Measurements from ENCODE around the gene USP27X.
A peak's percentile ranks its signal among the peaks of the same experiment; 100 is the strongest.

The USP27X gene

GRCh38 chrX:49878834-49879655 lies at the start of gene USP27X:
Gene USP27X, plus strand, starts transcription at chrX:49879484. Its CDS starts 824 bp downstream, at chrX:49880308.
- DNase-seq (ENCODE audit: low read depth), result peak; percentile 54

- DNase-seq (ENCODE audit: low read depth), result no peak
These were observed 40.9 kb upstream of the USP27X start for GRCh38 chrX:49838374-49838773.

- DNase-seq (ENCODE audit: low read depth), result peak; percentile 38
These were observed 38.6 kb upstream of the USP27X start for GRCh38 chrX:49840679-49841078.

GRCh38 chrX:49842621-49843020 lies 36.7 kb upstream of the USP27X start:
- no peak for DNase-seq (ENCODE audit: low read depth)

- DNase-seq (ENCODE audit: low read depth), result no peak
These were observed 34.7 kb upstream of the USP27X start for GRCh38 chrX:49844611-49845010.

- no peak for DNase-seq (ENCODE audit: low read depth)
These were observed 33.4 kb upstream of the USP27X start for GRCh38 chrX:49845701-49846403.

GRCh38 chrX:49846522-49846921 lies 32.8 kb upstream of the USP27X start:
- no peak for DNase-seq (ENCODE audit: low read depth)

- no peak for DNase-seq (ENCODE audit: low read depth)
These were observed 31.0 kb upstream of the USP27X start for GRCh38 chrX:49848275-49848674.

- DNase-seq (ENCODE audit: low read depth), result no peak
These were observed 29.3 kb upstream of the USP27X start for GRCh38 chrX:49850028-49850427.

GRCh38 chrX:49853661-49854060 lies 25.6 kb upstream of the USP27X start:
- no peak for DNase-seq (ENCODE audit: low read depth)

GRCh38 chrX:49856819-49857218 lies 22.5 kb upstream of the USP27X start:
- DNase-seq (ENCODE audit: low read depth), result no peak

- DNase-seq (ENCODE audit: low read depth), result no peak
These were observed 20.9 kb upstream of the USP27X start for GRCh38 chrX:49858341-49858740.

GRCh38 chrX:49859491-49859890 lies 19.8 kb upstream of the USP27X start:
- DNase-seq (ENCODE audit: low read depth), result no peak

GRCh38 chrX:49860867-49861535 lies 18.3 kb upstream of the USP27X start:
- DNase-seq (ENCODE audit: low read depth), result no peak

- no peak for DNase-seq (ENCODE audit: low read depth)
These were observed 17.2 kb upstream of the USP27X start for GRCh38 chrX:49862093-49862492.

- DNase-seq (ENCODE audit: low read depth), result no peak
These were observed 10.5 kb upstream of the USP27X start for GRCh38 chrX:49868739-49869138.

GRCh38 chrX:49876750-49877149 lies 2.5 kb upstream of the USP27X start:
- DNase-seq (ENCODE audit: low read depth), result no peak

GRCh38 chrX:49877397-49878101 lies 1.7 kb upstream of the USP27X start:
- no peak for DNase-seq (ENCODE audit: low read depth)

- DNase-seq (ENCODE audit: low read depth), result no peak
These were observed 1.0 kb upstream of the USP27X start for GRCh38 chrX:49878128-49878833.

GRCh38 chrX:49879656-49880277 lies 483 bp downstream of the USP27X start:
- DNase-seq (ENCODE audit: low read depth), result no peak

GRCh38 chrX:49880668-49881067 lies 1.4 kb downstream of the USP27X start:
- no peak for DNase-seq (ENCODE audit: low read depth)
